ENCODE measurements around the gene SDR9C7. TPM values are rescaled to one million over a fixed set of nuclear protein-coding genes. Genes with fewer than 3 reads are reported as not detected.
"Not testable (repeated sequence)": the region's sequence is repeated elsewhere in the genome, so short reads cannot be mapped to it uniquely, and the experiment has no call there.

The SDR9C7 gene
- total RNA-seq, 2 experiments from 2014 or later: not detected

- POLR2A ChIA-PET: no interaction called here
- CTCF ChIA-PET: no interaction called here
These were observed 20.1 kb upstream of the SDR9C7 start for GRCh38 chr12:56954057-56954957.

- ChIA-PET POLR2A (no interaction called here), CTCF (no interaction called here)
These were observed 19.1 kb upstream of the SDR9C7 start for GRCh38 chr12:56953314-56953713.

GRCh38 chr12:56951582-56952339 is 17.6 kb upstream of the SDR9C7 start:
- ChIA-PET POLR2A (no interaction called here), CTCF (no interaction called here)

- ChIA-PET POLR2A (no interaction called here), CTCF (no interaction called here)
These were observed 14.7 kb upstream of the SDR9C7 start for GRCh38 chr12:56948881-56949280.

GRCh38 chr12:56948457-56948777 is 14.2 kb upstream of the SDR9C7 start:
- ChIA-PET POLR2A (no interaction called here), CTCF (no interaction called here)

GRCh38 chr12:56947633-56948456 is 13.6 kb upstream of the SDR9C7 start:
- POLR2A ChIA-PET: no interaction called here
- CTCF ChIA-PET: interaction anchor here (1.1 kb wide), 1 partner anchor 54 kb away, joined by 3 read pairs; no protein-coding TSS in a partner anchor

GRCh38 chr12:56943878-56944277 is 9.7 kb upstream of the SDR9C7 start:
- CTCF ChIA-PET: interaction anchor here (0.7 kb wide), 1 partner anchor 306 kb away, joined by 3 read pairs; no protein-coding TSS in a partner anchor
- POLR2A ChIA-PET: no interaction called here

- CTCF ChIA-PET: interaction anchor here (0.7 kb wide), 1 partner anchor 307 kb away, joined by 3 read pairs; no protein-coding TSS in a partner anchor
- POLR2A ChIA-PET: not testable (repeated sequence)
These were observed 9.2 kb upstream of the SDR9C7 start for GRCh38 chr12:56943374-56943773.

- CTCF ChIA-PET: no interaction called here
- POLR2A ChIA-PET: no interaction called here
These were observed 7.2 kb upstream of the SDR9C7 start for GRCh38 chr12:56941299-56942017.

- POLR2A ChIA-PET, CTCF ChIA-PET: not testable (repeated sequence)
These were observed 6.7 kb upstream of the SDR9C7 start for GRCh38 chr12:56940942-56941298.

- ChIA-PET CTCF (interaction anchor here (0.6 kb wide), 1 partner anchor 1234 kb away, joined by 3 read pairs; no protein-coding TSS in a partner anchor), POLR2A (no interaction called here)
These were observed 1.5 kb upstream of the SDR9C7 start for GRCh38 chr12:56935752-56936151.

GRCh38 chr12:56935157-56935556 is 949 bp upstream of the SDR9C7 start:
- POLR2A ChIA-PET: no interaction called here

GRCh38 chr12:56932867-56933266 is 1.3 kb downstream of the SDR9C7 start:
- ChIA-PET CTCF (no interaction called here), POLR2A (no interaction called here)

More at GRCh38 chr12:56935157-56935556, 949 bp upstream of the SDR9C7 start:
- CTCF ChIA-PET: interaction anchor here (0.6 kb wide), 1 partner anchor 1234 kb away, joined by 3 read pairs; no protein-coding TSS in a partner anchor

- CTCF ChIA-PET: no interaction called here
- POLR2A ChIA-PET: no interaction called here
These were observed 2.1 kb downstream of the SDR9C7 start for GRCh38 chr12:56932146-56932545.

GRCh38 chr12:56931474-56931978 is 2.7 kb downstream of the SDR9C7 start:
- ChIA-PET CTCF (no interaction called here), POLR2A (no interaction called here)

- ChIA-PET CTCF (no interaction called here), POLR2A (no interaction called here)
These were observed 4.0 kb downstream of the SDR9C7 start for GRCh38 chr12:56930241-56930640.

GRCh38 chr12:56929780-56930179 is 4.4 kb downstream of the SDR9C7 start:
- POLR2A ChIA-PET: no interaction called here
- CTCF ChIA-PET: no interaction called here

GRCh38 chr12:56928262-56928661 is 5.9 kb downstream of the SDR9C7 start:
- POLR2A ChIA-PET: no interaction called here
- CTCF ChIA-PET: no interaction called here

- CTCF ChIA-PET: no interaction called here
- POLR2A ChIA-PET: no interaction called here
These were observed 6.9 kb downstream of the SDR9C7 start for GRCh38 chr12:56927281-56927680.

GRCh38 chr12:56922031-56922430 is 12.2 kb downstream of the SDR9C7 start:
- POLR2A ChIA-PET: no interaction called here
- CTCF ChIA-PET: no interaction called here

Data from activated CD8-positive, alpha-beta memory T cell treated with anti-CD3 and anti-CD28 coated beads for 36 hours (primary cell).